Camera-type eye (tissue), 1 donor: ENCODE measurements around the gene FATE1. TPM values are rescaled to one million over a fixed set of nuclear protein-coding genes. Genes with fewer than 3 reads are reported as not detected.

Source experiments
- total RNA-seq: library from RNA; depleted of rRNA; stranded (reverse); fragments of >200 nt; gene quantifications from one replicate; pipeline ENCODE4 v1.2.3, GENCODE V29; 2014

FATE1 gene
- total RNA-seq: not detected

GRCh38 chrX:151715752-151716151, at the start of gene FATE1:
Gene FATE1, plus strand, starts transcription at chrX:151716035. Its CDS starts 85 bp downstream, at chrX:151716120.

GRCh38 chrX:151694661-151695582, 20.9 kb upstream of the FATE1 start, which contains the start of gene PRRG3:
Gene PRRG3, plus strand, starts transcription at chrX:151695458. Its CDS starts 3,357 bp downstream, at chrX:151698815.

GRCh38 chrX:151734446-151734845, 18.6 kb downstream of the FATE1 start, which contains the start of gene CNGA2:
Gene CNGA2, plus strand, starts transcription at chrX:151734746. Its CDS starts 3,738 bp downstream, at chrX:151738484.

Other genes with a start within 250 kb of the FATE1 start
- not detected for gene PASD1, start 152.4 kb upstream of the FATE1 start, total RNA-seq
- gene PRRG3, start 20.6 kb upstream of the FATE1 start, total RNA-seq: 24.4 TPM
- gene CNGA2, start 18.7 kb downstream of the FATE1 start, total RNA-seq: not detected
- gene MAGEA4, start 196.9 kb downstream of the FATE1 start, total RNA-seq: not detected